GM15510 (cell line): ENCODE results near the gene SEPTIN1.

Experiments
- POLR2A ChIP-seq: IDR thresholded peaks from 3 replicates; pipeline ENCODE4 v1.6.1; 2011; ENCODE audit warnings: borderline replicate concordance; ENCODE audit not compliant: insufficient read length; ENCODE audit errors: extremely low read depth

Gene SEPTIN1

DNA sequence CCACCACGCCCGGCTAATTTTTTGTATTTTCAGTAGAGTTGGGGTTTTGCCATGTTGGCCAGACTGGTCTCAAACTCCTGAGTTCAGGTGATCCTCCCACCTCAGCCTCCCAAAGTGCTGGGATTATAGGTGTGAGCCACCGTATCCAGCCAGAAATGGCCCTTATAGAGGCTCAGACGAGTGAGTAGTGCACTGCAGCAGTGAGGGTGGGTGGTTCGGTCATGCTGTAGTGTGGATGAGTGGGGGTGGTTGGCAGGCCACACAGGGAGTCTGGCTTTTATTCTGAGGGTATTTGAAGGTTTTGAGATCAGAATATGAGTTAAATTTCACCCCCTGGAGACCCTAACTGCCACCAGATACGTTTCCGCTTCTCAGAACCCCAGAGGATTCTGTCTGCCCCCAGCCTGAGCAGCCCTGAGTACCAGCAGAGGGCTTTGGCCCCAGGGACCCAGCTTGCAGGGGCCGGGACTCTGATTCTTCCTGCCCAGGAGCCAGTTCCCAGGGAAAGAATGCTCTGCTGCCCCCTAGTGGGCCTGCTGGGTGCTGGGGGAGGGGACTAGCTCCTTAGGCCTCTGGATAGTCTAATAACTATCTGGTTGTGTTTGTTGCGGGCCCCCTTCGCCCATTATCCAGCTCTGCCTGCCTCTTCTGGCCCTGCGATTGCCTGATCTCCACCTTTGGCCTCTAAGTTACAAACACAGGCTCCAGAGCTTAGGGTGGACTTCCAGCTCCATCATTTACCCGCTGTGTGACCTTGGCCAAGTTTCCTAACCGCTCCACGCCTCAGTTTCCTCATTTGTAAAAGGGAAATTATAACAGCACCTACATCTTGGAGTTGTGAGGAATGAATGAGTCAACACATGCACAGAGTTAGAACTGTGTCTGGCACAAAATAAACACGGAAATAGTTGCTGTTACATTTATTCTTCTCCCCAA lies 27.0 kb upstream of the SEPTIN1 start:
- no peak for TF ChIP-seq POLR2A

DNA sequence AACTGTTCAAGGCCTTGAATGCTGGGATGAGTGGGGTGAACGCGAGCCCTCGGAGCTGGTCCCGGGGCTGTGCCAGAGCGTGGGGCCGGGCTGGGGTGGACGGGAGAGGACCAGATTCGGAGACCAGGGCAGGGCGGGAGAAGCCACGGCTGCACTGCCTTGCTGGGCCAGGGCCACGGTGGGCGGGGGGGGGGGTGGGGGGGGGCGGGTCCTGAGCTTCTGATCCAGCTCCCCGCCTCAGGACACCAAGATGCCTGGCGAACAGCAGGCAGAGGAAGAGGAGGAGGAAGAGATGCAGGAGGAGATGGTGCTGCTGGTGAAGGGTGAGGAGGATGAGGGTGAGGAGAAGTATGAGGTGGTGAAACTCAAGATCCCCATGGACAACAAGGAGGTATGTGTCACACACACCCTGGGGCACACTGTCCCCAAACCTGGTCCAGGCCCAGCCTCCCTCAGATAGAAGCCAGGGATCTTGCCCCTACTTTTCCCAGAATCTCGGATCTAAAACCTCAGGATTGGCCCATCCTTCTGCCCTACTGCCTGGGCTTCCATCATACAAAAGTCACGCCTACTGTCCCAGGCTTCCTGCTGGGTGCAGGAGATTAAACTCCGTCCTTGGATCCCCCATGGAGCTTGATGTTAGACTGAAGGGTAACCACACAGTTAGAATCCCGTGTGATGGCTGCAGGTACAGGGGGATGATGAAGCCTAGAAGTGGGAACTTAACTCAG lies 25.6 kb upstream of the SEPTIN1 start:
- TF ChIP-seq POLR2A = no peak

DNA sequence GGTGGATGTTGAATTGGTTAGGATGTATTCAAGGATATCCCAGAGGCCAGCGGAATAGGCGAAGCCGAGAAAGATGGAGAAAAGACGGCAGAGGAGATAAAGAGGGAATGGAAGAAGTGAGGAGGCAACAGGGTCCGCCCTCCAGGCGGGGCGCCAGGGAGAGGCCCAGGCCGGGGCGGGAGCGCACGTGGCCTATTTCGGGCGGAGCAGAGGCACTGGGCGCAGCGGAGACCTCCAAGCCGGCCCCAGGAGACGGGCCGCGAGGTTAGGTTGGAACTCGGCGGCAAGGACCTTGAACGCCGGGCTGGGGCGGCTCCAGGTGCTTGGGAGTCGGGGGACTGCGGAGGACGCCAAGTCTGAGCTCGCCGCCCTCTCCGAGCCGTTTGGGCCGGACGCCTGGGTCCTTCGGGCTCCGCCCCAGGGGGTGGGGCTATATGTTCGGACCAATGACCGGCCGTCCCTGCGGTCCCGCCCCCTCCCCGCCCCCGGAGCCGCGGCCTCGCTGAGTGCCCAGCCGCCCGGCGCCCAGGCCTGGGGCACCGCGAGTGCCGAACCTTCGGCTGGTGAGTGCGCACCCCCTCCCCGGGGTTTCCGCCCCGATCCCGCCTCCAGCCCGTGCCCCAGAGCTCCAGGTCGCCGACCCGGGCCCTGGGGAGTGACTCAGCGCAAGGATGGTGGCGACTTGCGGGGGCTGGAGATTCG lies 24.9 kb upstream of the SEPTIN1 start, which contains the start of gene ZNF771:
TSS of gene ZNF771 (plus strand) at position 505 of the 702 bp plus-strand sequence. CDS start 448 bp downstream, outside the sequence.
- TF ChIP-seq POLR2A = peak; percentile 84

DNA sequence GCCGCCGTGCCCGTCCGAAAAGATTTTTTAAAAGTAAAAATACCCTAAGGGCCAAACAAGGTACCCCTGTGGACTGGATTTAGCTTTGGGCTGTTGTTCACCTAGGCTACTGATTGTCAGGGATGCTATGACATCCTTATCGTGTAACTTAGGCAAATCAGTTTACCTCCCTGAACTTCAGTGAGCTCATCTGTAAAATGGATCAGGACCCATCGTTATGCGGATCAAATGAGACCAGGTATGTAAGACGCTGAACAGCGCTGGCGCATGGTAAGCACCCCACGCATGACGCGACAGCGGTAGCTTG lies 24.4 kb upstream of the SEPTIN1 start:
- no peak for TF ChIP-seq POLR2A

DNA sequence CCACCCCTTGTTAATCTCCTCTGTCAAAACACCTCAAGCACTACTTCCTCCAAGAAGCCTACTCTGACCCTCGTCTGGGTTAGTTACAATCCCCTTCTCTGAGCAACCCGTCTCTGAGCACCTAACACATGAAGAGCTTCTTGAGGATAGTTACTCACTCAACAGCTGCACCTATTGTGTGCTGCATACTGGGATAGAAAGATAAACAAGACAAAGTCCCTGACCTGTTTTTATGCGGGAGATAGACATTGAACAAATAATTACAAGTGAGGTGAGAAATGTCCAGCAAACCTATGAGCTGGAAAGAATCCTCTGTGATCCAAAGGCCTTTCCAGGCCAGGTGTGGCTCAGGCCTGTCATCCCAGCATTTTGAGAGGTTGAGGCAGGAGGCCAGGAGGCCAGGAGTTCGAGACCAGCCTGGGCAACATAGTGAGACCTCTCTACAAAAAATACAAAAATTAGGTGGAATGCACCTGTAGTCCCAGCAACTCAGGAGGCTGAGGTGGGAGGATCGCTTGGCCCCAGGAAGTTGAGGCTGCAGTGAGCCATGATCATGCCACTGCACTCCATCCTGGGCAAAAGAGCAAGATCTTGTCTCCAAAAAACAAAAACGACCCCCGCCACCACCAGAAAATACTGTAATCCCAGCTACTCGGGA lies 19.5 kb upstream of the SEPTIN1 start:
- TF ChIP-seq POLR2A = no peak

DNA sequence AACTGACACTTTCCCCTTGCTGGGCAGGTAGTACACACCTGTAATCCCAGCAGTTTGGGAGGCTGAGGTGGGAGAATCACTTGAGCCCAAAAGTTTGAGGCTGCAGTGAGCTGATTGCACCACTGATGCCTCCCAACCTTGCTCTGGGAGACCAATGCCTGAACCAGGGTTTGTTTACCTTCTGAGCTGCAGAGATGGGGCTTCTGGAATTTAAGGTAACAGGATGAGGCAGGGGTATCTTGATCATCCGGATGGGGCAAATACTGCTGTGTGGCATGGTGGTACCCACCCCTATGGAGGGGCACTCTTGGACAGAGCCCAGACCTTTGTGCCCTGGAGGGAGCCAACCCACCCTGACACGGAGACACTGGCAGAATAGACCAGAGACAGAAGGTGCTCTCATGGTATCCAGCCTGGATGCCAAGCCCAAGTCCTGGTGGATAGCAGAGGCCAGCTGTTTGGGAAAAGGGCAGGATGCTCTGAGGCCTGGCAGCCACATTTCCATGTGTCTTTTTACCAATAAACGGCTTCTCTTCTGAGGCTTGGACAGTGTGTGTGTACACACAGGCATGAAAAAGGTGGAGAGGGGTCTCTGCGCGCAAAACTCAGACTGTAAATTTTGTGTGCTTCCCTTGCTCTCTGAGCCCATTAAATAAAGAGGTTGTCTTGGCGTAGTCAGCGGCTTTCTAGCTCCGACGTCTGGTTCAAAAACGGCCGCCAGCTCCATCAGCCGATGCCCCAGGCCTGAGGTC lies 17.2 kb upstream of the SEPTIN1 start:
- TF ChIP-seq POLR2A = no peak

DNA sequence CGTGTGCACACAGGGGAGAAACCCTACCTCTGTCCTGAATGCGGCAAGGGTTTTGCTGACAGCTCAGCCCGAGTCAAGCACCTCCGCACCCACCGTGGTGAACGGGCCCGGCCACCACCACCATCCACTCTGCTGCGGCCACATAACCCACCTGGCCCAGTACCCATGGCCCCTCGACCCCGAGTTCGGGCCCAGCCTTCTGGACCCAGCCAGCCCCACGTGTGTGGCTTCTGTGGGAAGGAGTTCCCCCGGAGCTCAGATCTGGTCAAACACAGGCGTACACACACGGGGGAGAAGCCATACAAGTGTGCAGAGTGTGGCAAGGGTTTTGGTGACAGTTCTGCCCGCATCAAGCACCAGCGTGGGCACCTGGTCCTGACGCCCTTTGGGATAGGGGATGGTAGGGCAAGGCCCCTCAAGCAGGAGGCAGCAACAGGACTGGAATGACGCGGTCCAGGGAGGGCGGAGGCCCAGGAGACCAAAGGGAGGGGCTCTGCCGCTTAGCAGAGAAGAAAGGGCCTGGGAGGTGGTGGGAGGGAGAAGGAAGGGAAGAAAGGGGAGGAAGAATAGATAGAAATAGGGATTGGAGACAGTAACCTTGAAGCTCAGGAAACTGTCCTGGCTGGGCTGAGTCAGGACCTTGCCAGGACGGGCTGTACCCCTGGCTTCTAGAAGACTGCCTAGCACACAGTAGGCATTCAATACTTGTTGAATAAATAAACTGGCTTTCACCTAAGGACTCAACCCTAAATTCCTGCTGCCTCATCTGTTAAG lies 16.5 kb upstream of the SEPTIN1 start:
- no peak for TF ChIP-seq POLR2A

DNA sequence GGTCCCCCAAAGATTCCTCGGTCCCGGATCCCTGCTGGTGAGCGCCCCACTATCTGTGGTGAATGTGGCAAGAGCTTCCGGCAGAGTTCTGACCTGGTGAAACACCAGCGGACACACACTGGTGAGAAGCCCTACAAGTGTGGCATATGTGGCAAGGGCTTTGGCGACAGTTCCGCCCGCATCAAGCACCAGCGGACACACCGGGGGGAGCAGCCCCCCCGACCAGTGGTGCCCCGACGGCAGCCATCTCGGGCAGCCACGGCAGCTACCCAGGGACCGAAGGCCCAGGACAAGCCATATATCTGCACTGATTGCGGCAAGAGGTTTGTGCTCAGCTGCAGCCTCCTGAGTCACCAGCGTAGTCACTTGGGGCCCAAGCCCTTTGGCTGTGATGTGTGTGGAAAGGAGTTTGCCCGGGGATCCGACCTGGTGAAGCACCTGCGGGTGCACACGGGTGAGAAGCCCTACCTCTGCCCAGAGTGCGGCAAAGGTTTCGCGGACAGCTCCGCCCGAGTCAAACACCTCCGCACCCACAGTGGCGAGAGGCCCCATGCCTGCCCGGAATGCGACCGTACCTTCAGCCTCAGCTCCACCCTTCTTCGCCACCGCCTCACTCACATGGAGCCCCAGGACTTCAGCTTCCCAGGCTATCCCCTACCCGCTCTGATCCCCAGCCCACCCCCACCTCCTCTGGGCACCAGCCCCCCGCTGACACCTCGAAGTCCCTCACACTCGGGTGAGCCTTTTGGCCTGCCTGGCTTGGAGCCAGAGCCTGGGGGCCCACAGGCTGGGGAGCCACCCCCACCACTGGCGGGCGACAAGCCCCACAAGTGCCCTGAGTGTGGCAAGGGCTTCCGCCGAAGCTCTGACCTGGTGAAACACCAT lies 15.7 kb upstream of the SEPTIN1 start:
- TF ChIP-seq POLR2A = no peak

DNA sequence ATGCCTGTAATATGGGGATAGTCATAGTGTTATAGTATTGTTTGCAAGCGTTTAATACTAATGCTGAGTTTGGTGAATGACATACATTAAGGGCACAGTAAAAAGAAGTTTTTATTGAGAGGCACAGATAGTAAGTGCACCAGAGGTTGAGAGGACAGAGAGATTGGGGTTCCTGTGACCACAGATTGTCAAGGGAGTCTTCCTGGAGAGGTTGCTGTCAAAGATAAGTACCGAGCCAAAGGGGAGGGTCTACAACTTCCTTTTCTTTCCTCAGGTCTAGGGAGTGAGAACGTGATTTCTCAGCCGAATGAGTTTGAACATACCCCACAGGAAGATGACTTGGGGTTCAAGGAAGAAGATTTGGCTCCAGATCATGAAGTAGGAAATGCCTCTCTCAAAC lies 14.7 kb upstream of the SEPTIN1 start:
- TF ChIP-seq POLR2A = no peak

DNA sequence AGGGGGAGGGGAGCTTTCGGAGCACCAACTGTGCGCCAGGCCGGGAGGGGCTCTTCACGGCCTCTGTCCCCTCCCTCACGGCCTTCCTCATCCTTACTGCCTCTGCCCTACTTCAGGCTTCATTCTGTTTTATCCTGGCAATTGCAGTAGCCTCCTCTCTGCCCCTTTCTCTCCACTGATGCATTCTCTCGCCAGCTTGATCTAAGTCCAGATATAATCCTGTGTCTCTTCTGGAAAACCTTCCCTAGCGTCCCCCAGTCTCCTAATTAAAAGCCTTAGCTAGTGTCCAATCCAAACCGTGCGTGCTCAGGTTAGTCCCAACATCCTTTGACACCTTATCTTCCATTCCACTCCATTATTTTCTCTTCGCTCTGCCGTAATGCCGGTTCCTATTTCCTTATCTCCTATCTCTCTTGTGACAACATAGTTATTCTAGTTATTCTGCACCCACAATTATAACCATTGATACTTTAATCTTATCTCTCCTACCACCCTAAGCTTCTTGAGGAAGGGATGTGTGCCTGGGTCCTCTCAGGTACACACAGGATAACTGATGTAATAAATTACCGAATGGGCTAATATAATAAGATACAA lies 13.7 kb upstream of the SEPTIN1 start:
- no peak for TF ChIP-seq POLR2A

DNA sequence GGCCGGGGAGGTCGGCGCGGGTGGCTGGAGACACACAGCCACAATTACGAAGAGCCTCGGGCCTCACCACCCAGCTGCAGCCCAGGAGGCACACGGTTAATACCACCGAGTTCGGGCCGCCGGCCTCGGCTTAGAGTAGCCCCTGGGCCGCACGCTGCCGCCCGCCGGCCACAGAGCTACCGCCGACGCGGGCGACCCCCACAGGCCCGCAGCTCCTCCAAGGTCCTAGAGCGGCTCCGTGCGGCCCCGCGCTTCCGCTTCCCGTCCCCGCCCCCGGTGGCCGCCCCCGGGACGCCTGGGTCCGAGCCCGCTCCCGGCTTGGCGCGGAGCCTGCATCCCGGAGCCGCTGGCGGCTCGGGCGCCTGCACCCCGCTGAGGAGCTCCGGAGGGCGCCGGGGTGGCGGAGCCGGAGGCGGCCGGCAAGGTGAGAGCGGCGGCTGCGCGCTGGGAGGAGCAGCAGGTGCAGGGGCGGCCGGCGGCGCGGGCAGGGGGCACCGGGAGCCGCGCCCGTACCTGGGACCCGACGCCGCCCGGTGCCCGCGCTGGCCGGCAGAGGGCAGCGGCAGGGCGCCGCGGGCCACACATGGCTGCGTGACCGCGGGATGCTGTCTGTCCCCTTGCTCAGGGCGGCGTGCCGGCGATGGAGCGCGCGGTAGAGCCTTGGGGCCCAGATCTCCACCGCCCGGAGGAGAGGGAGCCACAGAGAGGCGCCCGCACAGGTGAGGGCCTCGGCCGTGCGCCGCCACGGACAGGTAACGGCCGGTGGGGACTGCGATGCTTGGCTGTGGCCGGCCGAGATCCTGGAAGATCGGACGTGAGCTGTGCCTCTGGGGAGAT lies 13.0 kb upstream of the SEPTIN1 start, which contains the start of gene ZNF48:
TSS of gene ZNF48 (plus strand) at position 266 of the 837 bp plus-strand sequence. CDS start at position 641, 375 bp downstream.
- TF ChIP-seq POLR2A = peak; percentile 80

DNA sequence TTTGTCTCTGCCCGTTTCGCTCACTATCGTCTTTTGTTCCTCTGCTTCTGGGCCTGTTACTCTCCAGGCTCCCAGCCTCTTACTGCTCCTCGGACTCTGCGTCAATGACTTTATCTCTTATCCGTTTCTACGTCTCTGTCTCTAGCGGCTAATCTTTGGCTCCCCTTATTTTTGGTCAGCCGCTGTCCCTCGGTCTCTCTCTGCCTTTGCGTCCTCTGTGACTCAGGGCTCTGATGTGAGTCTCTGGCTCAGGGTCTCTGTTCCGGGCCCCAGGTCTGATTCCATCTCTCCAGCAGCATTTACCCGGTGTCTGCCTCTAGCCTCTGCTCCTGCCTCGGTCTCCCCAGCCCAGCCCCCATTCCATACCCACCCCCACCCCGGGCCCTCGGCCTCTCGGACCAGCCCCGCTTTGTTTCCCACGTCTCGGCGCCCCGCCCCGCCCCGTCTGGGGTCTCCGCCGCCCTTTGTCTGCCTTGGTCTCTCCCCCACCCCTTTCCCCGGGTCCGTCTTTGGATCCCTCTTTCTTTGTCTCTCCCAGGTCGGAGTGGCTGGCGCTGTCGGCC lies 12.3 kb upstream of the SEPTIN1 start:
- TF ChIP-seq POLR2A = no peak
